A172 (cell line): ENCODE data around the gene CD2AP. TPM values are rescaled to one million over a fixed set of nuclear protein-coding genes. Genes with fewer than 3 reads are reported as not detected.

Source experiments
- total RNA-seq: library from RNA; depleted of rRNA; stranded (reverse); fragments of >200 nt; shearing (Covaris generic); gene quantifications from 2 replicates; pipeline ENCODE4 v1.2.3, GENCODE V29; 2014; rRNA removed

The CD2AP gene
- total RNA-seq, 1 experiment from 2014 or later: 18.0 TPM

Other genes with a start within 250 kb of the CD2AP start
- gene TNFRSF21, start 167.9 kb upstream of the CD2AP start, total RNA-seq: 10.7 and 11.1 TPM in 2 replicates
- gene ADGRF4, start 220.8 kb downstream of the CD2AP start, total RNA-seq: 1.5 and 1.7 TPM in 2 replicates